LNCAP (cell line): ENCODE data around the gene CPPED1.

Experiments used
- TF ChIP-seq, protein P1 (sequence below): fragments of 450-650 bp; IDR thresholded peaks from 2 replicates; pipeline ENCODE4 v1.5.1; 2017; ENCODE audit warnings: mild to moderate bottlenecking

CPPED1 gene

DNA sequence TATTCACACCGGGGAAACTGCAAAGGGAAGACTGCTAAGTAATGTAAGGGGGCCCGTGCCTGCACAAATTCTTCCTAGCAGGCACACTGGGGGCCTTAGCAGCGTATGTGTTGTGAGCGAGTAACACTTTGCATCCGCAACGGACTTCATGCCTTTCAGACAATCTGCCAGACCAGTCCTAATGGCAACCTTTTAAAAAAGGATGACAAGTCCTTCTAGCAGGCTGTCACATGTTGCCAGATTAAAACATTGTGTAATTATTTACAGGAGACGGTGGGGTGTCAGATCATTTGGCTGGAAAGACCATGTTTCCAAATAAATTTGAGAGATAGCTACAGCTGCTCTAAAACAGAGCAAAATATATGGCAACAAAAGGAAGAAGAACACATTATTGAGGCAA is 46.1 kb downstream of the CPPED1 start:
- TF ChIP-seq, protein P1, sequence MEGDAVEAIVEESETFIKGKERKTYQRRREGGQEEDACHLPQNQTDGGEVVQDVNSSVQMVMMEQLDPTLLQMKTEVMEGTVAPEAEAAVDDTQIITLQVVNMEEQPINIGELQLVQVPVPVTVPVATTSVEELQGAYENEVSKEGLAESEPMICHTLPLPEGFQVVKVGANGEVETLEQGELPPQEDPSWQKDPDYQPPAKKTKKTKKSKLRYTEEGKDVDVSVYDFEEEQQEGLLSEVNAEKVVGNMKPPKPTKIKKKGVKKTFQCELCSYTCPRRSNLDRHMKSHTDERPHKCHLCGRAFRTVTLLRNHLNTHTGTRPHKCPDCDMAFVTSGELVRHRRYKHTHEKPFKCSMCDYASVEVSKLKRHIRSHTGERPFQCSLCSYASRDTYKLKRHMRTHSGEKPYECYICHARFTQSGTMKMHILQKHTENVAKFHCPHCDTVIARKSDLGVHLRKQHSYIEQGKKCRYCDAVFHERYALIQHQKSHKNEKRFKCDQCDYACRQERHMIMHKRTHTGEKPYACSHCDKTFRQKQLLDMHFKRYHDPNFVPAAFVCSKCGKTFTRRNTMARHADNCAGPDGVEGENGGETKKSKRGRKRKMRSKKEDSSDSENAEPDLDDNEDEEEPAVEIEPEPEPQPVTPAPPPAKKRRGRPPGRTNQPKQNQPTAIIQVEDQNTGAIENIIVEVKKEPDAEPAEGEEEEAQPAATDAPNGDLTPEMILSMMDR = no peak

DNA sequence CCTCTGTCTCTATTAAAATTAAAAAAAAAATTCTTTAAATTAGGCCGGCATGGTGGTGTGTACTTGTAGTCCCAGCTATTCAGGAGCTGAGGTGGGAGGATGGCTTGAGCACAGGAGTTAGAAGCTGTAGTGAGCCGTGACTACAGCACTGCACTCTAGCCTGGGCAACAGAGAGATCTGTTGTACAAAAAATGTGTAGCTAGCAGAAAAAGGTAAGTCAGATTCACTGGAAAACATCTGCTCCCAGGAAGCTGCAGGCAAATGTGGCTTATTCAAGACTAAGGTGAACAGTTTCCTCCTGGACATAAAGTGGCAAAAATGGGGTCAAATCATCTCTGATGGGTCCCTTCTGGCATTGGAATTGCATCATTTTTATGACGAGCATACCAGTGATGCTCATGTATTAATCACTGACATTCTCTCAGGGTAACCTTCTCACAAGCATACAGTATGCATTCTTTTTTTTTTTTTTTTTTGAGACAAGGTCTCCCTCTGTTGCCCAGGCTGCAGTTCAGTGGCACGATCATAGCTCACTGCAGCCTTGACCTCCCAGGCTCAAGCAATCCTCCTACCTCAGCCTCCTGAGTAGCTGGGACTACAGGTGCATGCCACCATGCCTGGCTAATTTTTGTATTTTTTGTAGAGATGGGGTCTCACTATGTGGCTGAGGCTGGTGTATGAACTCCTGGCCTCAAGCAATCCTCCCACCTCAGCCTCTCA is 48.7 kb downstream of the CPPED1 start:
- TF ChIP-seq, protein P1 = no peak

DNA sequence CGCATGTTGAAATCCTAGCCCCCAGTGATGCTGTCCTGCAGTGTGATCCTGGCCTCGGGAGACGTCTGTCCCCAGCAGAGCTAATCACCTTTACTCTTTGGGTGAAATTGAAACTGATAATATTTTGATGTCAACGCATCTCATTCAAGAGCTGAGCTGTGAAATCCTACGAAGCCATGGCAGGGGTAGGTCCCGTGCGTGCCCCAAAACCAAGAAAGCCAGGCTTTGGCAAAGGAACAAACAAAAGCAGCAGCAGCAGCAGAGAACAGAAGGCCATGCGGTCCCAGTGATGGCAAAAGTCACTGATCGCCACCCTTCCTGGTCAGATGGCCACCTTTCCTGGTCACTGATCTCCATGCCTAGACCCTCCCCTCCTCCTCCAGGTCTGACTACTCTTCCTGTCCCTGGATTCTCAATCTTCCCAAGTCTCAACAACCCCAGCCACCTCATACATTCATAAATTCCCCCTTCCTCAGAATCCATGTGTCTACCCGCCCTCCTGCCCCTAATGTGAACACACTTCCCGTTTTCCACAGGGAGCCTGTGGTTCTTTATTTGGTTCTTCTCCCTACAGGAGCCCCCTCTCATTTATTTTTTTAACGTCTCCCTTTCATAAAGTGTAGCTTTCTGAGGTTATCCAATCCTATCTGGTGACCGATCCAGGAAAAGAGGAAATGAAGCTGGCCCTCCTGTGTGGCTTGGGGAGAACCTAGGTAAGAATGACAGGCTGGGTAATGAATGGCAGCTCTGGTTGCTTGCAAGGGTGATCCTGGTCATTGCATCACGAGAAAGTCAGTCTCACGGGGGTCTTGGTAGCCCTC is 50.3 kb downstream of the CPPED1 start:
- TF ChIP-seq, protein P1 = no peak

DNA sequence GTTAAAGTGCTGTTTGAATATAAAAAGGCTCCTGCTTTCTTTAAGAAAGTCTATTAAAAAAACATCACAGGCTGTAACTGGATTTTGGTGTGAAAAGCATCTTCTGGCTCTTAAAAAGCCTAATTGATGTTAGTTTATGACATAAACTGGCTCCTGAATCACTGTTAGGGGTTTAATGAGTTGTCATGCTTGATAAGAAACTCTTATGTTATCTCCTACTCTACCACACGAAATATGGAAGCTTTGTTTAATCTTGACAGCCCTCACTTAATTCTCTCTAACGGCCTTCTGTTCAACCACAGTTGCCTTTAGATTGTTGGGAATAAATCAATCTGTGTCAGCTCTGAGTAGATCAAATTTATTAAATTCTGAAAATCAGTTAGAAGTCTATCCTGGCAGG is 51.5 kb downstream of the CPPED1 start:
- TF ChIP-seq, protein P1 = no peak

DNA sequence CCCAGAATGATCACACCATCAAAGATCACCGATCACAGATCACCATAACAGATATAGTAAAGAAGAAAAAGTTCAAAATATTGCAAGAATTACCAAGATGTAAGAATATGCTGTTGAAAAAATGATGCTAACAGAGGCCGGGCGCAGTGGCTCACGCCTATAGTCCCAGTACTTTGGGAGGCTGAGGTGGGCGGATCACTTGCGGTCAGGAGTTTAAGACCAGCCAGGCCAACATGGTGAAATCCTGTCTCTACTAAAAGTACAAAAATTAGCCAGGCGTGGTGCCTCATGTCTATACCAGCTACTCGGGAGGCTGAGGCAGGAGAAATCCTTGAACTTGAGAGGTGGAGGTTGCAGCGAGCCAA is 53.2 kb downstream of the CPPED1 start:
- TF ChIP-seq, protein P1 = no peak

DNA sequence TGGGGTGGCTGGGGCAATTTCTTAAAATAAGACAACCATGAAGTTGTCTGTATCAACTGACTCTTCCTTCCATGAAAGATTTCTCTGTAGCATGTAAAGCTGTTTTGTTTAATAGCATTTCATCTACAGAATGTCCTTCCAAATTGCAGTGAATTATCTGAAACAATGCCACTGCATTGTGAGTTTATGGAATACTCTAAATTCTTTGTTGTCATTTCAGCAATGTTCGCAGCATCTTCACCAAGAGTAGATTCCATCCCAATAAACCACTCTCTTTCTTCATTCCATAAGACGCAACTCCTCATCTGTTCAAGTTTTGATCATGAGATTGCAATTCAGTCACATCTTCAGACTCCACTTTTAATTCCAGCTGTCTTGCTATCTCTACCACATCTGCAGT is 54.6 kb downstream of the CPPED1 start:
- TF ChIP-seq, protein P1 = no peak

DNA sequence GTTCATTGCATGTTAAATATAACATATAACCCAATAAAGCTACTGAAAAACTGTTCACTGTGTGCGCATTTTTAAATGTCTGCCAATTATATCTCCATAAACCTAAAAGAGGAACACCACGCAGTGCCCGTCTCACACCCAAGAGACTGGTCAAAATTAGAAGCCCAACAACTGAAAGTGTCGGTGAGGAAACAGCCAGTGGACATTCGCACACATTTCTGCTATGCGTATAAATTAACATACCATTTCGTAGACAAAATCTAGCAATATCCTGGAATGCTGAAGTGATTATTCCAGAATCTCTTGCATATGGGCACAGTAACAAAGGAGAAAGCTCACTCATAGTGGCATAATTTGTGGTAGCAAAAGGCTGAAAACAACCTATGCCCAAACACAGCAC is 55.9 kb downstream of the CPPED1 start:
- TF ChIP-seq, protein P1 = no peak
